Calu3 (cell line): ENCODE results near the gene PTPRG. TPM values are rescaled to one million over a fixed set of nuclear protein-coding genes. Genes with fewer than 3 reads are reported as not detected.

Experiments used
- BruUV-seq: library from RNA; stranded (reverse); fragments of 400-500 nt; replicated peaks from 2 replicates; lab custom pipeline; 2021; lab: Mats Ljungman, UMichigan
- CTCF ChIA-PET: fragments of 300-600 bp; sonication (Branson Sonifier 250); formaldehyde crosslinking; loops from one replicate; lab custom pipeline; 2022; ENCODE audit warnings: antibody characterized with exemption; lab: Charles Lee
- DNase-seq: peaks from one replicate; pipeline ENCODE4 v3.0.0; 2022
- H3K27ac Mint-ChIP-seq: one replicate; pipeline ENCODE4 v1.8.0; 2022; ENCODE audit warnings: mixed read lengths; ENCODE audit not compliant: unreplicated experiment
- H3K27me3 Mint-ChIP-seq: one replicate; pipeline ENCODE4 v1.8.0; 2022; ENCODE audit warnings: mixed read lengths; ENCODE audit not compliant: unreplicated experiment
- H3K36me3 Mint-ChIP-seq: one replicate; pipeline ENCODE4 v1.8.0; 2022; ENCODE audit warnings: mild to moderate bottlenecking, moderate library complexity, mixed read lengths; ENCODE audit not compliant: insufficient read depth, unreplicated experiment
- H3K4me1 Mint-ChIP-seq: one replicate; pipeline ENCODE4 v1.8.0; 2022; ENCODE audit warnings: mild to moderate bottlenecking, low read depth, mixed read lengths; ENCODE audit not compliant: unreplicated experiment
- H3K4me3 Mint-ChIP-seq: one replicate; pipeline ENCODE4 v1.8.0; 2022; ENCODE audit warnings: mild to moderate bottlenecking, low read depth, moderate library complexity, mixed read lengths; ENCODE audit not compliant: unreplicated experiment
- H3K9me3 Mint-ChIP-seq: one replicate; pipeline ENCODE4 v1.8.0; 2022; ENCODE audit warnings: low read depth, mixed read lengths; ENCODE audit not compliant: unreplicated experiment
- intact Hi-C: fragments of 100-400 bp; cut with micrococcal nuclease; formaldehyde crosslinking; loops from one replicate; pipeline ENCODE4 v1.10.0; 2022; ENCODE audit not compliant: unreplicated experiment
- total RNA-seq: library from RNA; stranded (reverse); gene quantifications from 2 replicates; pipeline ENCODE4 v1.2.3, GENCODE V29; 2022
- TF ChIP-seq, protein P1 (sequence below): fragments of 200-600 bp; IDR thresholded peaks from one replicate; pipeline ENCODE4 v1.8.0; 2022; ENCODE audit warnings: antibody characterized with exemption; ENCODE audit not compliant: unreplicated experiment

PTPRG gene
- total RNA-seq, 1 experiment from 2014 or later, result 0.35 TPM

- DNase-seq, result no peak
- no TSS peak for BruUV-seq
- Mint-ChIP-seq H3K27me3 (no peaks in the 10 kb centered on the region), H3K36me3 (no peaks in the 10 kb centered on the region), H3K4me1 (no peaks in the 10 kb centered on the region), H3K9me3 (no peaks in the 10 kb centered on the region), H3K27ac (no peak overlapping the region), H3K4me3 (no peak overlapping the region)
- intact Hi-C loops, result no loop called here
- TF ChIP-seq, protein P1, sequence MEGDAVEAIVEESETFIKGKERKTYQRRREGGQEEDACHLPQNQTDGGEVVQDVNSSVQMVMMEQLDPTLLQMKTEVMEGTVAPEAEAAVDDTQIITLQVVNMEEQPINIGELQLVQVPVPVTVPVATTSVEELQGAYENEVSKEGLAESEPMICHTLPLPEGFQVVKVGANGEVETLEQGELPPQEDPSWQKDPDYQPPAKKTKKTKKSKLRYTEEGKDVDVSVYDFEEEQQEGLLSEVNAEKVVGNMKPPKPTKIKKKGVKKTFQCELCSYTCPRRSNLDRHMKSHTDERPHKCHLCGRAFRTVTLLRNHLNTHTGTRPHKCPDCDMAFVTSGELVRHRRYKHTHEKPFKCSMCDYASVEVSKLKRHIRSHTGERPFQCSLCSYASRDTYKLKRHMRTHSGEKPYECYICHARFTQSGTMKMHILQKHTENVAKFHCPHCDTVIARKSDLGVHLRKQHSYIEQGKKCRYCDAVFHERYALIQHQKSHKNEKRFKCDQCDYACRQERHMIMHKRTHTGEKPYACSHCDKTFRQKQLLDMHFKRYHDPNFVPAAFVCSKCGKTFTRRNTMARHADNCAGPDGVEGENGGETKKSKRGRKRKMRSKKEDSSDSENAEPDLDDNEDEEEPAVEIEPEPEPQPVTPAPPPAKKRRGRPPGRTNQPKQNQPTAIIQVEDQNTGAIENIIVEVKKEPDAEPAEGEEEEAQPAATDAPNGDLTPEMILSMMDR, result no peak
- CTCF ChIA-PET, result no interaction called here
Observed at GRCh38 chr3:62277450-62277849, 716.1 kb downstream of the PTPRG start.

GRCh38 chr3:62277986-62278385 is 716.6 kb downstream of the PTPRG start:
- Mint-ChIP-seq H3K27ac (no peak overlapping the region), H3K36me3 (no peaks in the 10 kb centered on the region), H3K27me3 (no peaks in the 10 kb centered on the region), H3K9me3 (no peaks in the 10 kb centered on the region), H3K4me1 (no peaks in the 10 kb centered on the region), H3K4me3 (no peak overlapping the region)
- no TSS peak for BruUV-seq
- TF ChIP-seq, protein P1, result no peak
- intact Hi-C loops, result no loop called here
- CTCF ChIA-PET, result no interaction called here
- DNase-seq, result no peak

GRCh38 chr3:62281726-62282125 is 720.4 kb downstream of the PTPRG start:
- DNase-seq, result no peak
- TF ChIP-seq, protein P1, result no peak
- no TSS peak for BruUV-seq
- Mint-ChIP-seq H3K4me1 (no peaks in the 10 kb centered on the region), H3K36me3 (no peaks in the 10 kb centered on the region), H3K9me3 (no peaks in the 10 kb centered on the region), H3K27me3 (no peaks in the 10 kb centered on the region), H3K27ac (no peak overlapping the region), H3K4me3 (no peak overlapping the region)
- intact Hi-C loops, result no loop called here
- CTCF ChIA-PET, result interaction anchor here (0.7 kb wide), 1 partner anchor 37 kb away, joined by 3 read pairs; no protein-coding TSS in a partner anchor

- Mint-ChIP-seq H3K9me3 (no peaks in the 10 kb centered on the region), H3K4me3 (no peak overlapping the region), H3K27ac (no peak overlapping the region), H3K4me1 (no peaks in the 10 kb centered on the region), H3K27me3 (no peaks in the 10 kb centered on the region), H3K36me3 (no peaks in the 10 kb centered on the region)
- DNase-seq, result no peak
- intact Hi-C loops, result no loop called here
- CTCF ChIA-PET, result no interaction called here
- TF ChIP-seq, protein P1, result no peak
- BruUV-seq, result no TSS peak
Observed at GRCh38 chr3:62284442-62284841, 723.1 kb downstream of the PTPRG start.
